NCI-H1417 treated with DMSO at 0.1 percent for 48 hours (cell line): ENCODE measurements around the gene TRMT2A.

Experiments used
- DNase-seq: peaks from one replicate; lab custom pipeline; 2025; lab: John Stamatoyannopoulos, UW

The TRMT2A gene

GRCh38 chr22:20116376-20116950 lies 563 bp downstream of the TRMT2A start:
- DNase-seq: no peak

- DNase-seq: no peak
Observed at GRCh38 chr22:20115691-20116375, 1.2 kb downstream of the TRMT2A start, which contains the start of gene RANBP1. Gene RANBP1, plus strand, starts transcription at chr22:20116104. Its CDS starts 81 bp downstream, at chr22:20116185.

GRCh38 chr22:20114506-20115475 lies 2.2 kb downstream of the TRMT2A start:
- no peak for DNase-seq

GRCh38 chr22:20113551-20114310 lies 3.3 kb downstream of the TRMT2A start:
- no peak for DNase-seq

- DNase-seq: no peak
Observed at GRCh38 chr22:20112623-20113511, 4.2 kb downstream of the TRMT2A start.

GRCh38 chr22:20111689-20112622 lies 5.1 kb downstream of the TRMT2A start:
- no peak for DNase-seq

GRCh38 chr22:20111045-20111688 lies 5.9 kb downstream of the TRMT2A start:
- no peak for DNase-seq

DNA sequence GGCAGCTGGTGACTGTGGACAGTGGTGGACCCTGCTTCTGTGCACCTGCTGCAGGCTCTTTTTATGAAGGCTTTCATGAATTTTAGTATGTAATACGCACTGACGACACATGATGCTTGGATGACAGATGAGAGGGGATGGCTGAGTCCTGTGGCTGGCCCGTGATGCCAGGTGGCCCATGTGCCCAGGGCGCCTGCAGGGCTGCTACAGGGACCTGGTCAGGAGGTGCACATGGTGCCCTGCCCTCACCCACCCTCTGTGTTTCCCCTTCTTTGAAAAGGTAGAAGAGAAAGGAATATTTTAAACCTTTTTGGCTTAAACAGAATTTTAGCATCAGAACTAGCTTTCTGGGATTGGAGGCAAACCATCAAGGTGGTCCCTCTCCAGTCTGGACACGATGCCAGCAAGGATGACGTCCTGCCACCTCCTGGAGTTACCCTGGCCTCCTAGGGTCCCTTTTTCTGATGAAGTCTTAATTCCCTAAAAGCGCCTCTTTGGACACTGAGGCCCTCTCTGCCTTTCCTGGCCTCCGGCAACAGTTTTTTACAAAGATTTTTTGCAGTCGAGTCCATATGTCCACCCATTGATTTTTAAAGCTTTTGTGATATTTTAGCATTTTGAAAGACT lies 6.6 kb downstream of the TRMT2A start:
- no peak for DNase-seq

GRCh38 chr22:20109411-20110358 lies 7.3 kb downstream of the TRMT2A start:
- DNase-seq: no peak

- no peak for DNase-seq
Observed at GRCh38 chr22:20108757-20109230, 8.2 kb downstream of the TRMT2A start.

DNA sequence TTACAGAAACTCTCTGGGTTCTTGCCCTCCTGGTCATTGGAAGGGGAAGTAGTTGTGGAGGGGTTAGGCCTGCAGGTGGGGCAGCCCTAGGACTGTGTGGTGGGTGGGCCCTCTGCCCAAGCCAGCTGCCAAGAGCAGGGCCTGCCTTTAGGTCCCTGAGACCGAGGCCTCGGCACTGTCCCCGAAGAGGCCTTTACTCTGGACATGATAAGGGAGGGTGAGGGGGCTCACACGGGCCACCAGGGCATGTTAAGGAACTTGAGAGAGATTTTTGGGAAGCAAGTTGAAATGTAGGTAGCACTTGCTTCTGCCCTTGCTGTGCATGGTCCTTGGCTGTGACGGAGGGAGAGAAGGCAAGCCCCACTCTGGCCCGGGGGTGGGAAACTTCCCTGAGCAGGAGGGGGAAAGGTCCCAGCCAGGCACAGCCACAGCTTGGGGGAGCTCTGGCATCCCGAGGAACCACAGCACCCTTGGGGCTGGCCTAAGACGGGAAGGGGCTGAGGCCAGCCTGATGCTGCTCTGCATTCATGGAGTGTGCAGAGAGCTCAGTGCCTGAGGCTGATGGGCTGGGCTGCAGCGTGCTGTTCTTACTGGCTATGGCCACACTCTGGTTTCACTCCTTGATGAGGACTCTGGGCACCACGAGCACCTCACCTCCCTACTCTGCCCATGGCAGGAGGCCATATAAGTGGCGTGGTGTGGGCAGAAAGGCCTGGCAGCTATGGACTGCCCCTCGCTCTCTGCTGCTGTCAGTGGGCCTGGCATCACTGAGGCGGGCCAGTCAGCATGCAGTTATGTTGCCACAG lies 8.9 kb downstream of the TRMT2A start:
- no peak for DNase-seq

- no peak for DNase-seq
Observed at GRCh38 chr22:20107471-20107901, 9.5 kb downstream of the TRMT2A start.

GRCh38 chr22:20106849-20107237 lies 10.2 kb downstream of the TRMT2A start:
- no peak for DNase-seq

- DNase-seq: no peak
Observed at GRCh38 chr22:20106205-20106848, 10.7 kb downstream of the TRMT2A start.

DNA sequence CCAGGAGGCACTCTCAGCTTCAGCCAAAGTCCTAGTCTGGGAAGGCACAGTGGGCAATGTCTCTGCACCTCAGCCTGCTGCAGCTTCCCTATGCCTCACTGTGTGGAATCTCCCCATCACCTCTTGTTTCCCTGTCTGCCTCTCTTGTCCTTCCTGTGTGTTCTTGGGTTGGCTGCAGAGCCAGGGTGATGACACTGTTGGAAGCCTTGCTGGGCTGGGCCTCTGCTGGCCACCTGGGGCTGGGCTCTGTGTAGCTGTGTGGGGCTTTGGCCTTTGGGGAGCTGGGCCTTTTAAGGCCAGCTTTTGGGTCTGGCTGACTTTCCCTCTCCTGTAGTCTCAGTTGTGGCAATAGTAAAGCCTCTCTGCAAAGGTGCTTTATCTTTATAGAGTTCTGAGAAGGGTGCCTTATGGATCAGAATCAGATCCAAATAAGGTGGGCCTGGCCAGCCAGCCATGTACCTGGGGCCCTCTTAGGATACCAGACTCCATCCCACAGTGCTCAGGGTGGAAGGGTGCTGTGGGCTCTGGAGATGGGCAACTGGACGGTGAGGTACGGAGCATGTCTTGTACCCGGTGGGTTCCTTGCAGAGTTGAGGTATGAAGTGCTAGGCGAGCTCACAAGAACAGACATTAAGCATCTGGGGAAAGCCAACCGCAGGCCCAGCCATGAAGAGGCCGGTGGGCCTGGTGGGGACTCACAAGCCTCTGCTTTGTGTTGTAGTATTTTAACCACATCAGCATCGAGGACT lies 11.4 kb downstream of the TRMT2A start:
- DNase-seq: no peak
